ENCODE results near the gene EIF1AD. TPM values are rescaled to one million over a fixed set of nuclear protein-coding genes. Genes with fewer than 3 reads are reported as not detected.
A peak's percentile ranks its signal among the peaks of the same experiment; 100 is the strongest.
"Not testable (repeated sequence)": the region's sequence is repeated elsewhere in the genome, so short reads cannot be mapped to it uniquely, and the experiment has no call there.

EIF1AD gene
- total RNA-seq, 3 donors from 2014 or later: 31.0 to 33.1 (median 31.0) TPM

GRCh38 chr11:66011785-66012303 lies 9.9 kb upstream of the EIF1AD start, which contains the start of gene CST6:
TSS of gene CST6 (plus strand) at chr11:66012008. CDS start at chr11:66012045, 37 bp downstream.
- H3K27me3 ChIP-seq: peaks cover 0 to 6% of the 10 kb centered on the region in 2 donors
- DNase-seq (ENCODE audit: low spot score in 2 of 2): no peak
- no peaks in the 10 kb centered on the region for H3K36me3 ChIP-seq
- no peaks in the 10 kb centered on the region for H3K9me3 ChIP-seq
- TF ChIP-seq CTCF (IDR thresholded peaks at IDR 0.05) (no peak), POLR2AphosphoS5 (IDR thresholded peaks at IDR 0.05) (no peak), POLR2A (IDR thresholded peaks at IDR 0.05) (no peak)
- H3K4me1 ChIP-seq: peaks cover 0 to 9% of the 10 kb centered on the region in 2 donors
- H3K27ac ChIP-seq: peak within 1 kb of the TSS; percentile 70 to 71
- H3K4me3 ChIP-seq: peak within 1 kb of the TSS in 2 of 3 donors; percentile 38 to 68
- intact Hi-C loops (cut with DNase I; ENCODE audit: low total_unique reads): no loop called here

GRCh38 chr11:66011239-66011784 lies 9.4 kb upstream of the EIF1AD start:
- Histone ChIP-seq H3K4me3 (peak overlapping the region in 2 of 3 donors; percentile 38 to 68), H3K4me1 (peaks cover 0 to 9% of the 10 kb centered on the region in 2 donors), H3K27ac (peak overlapping the region; percentile 70 to 71), H3K27me3 (peaks cover 0 to 6% of the 10 kb centered on the region in 2 donors), H3K36me3 (no peaks in the 10 kb centered on the region), H3K9me3 (no peaks in the 10 kb centered on the region)
- DNase-seq (ENCODE audit: low spot score in 2 of 2): peak in 1 of 2 donors; percentile 87
- TF ChIP-seq CTCF (IDR thresholded peaks at IDR 0.05) (no peak), POLR2A (IDR thresholded peaks at IDR 0.05) (no peak), POLR2AphosphoS5 (IDR thresholded peaks at IDR 0.05) (no peak)
- intact Hi-C loops (cut with DNase I; ENCODE audit: low total_unique reads): no loop called here

- H3K27ac ChIP-seq; H3K27me3 ChIP-seq; H3K4me1 ChIP-seq; DNase-seq (ENCODE audit: low spot score in 2 of 2); H3K9me3 ChIP-seq; H3K4me3 ChIP-seq; H3K36me3 ChIP-seq; intact Hi-C loops (cut with DNase I; ENCODE audit: low total_unique reads): not testable (repeated sequence)
These were observed 8.1 kb upstream of the EIF1AD start for GRCh38 chr11:66010036-66010435.

GRCh38 chr11:66008468-66009101 lies 6.6 kb upstream of the EIF1AD start:
- intact Hi-C loops (cut with DNase I; ENCODE audit: low total_unique reads): no loop called here
- H3K27ac ChIP-seq: peak overlapping the region in 1 of 2 donors; percentile 52
- no peak for DNase-seq (ENCODE audit: low spot score in 2 of 2)

GRCh38 chr11:66008095-66008467 lies 6.1 kb upstream of the EIF1AD start:
- Histone ChIP-seq H3K36me3 (no peaks in the 10 kb centered on the region), H3K27ac (peak overlapping the region in 1 of 2 donors; percentile 52), H3K9me3 (no peaks in the 10 kb centered on the region), H3K4me3 (no peak overlapping the region), H3K4me1 (peaks cover 0 to 13% of the 10 kb centered on the region in 2 donors), H3K27me3 (peaks cover 0 to 4% of the 10 kb centered on the region in 2 donors)
- TF ChIP-seq POLR2AphosphoS5 (IDR thresholded peaks at IDR 0.05) (no peak), CTCF (IDR thresholded peaks at IDR 0.05) (no peak)
- DNase-seq (ENCODE audit: low spot score in 2 of 2): no peak
- intact Hi-C loops (cut with DNase I; ENCODE audit: low total_unique reads): no loop called here

More at GRCh38 chr11:66008468-66009101, 6.6 kb upstream of the EIF1AD start:
- Histone ChIP-seq H3K36me3 (no peaks in the 10 kb centered on the region), H3K27me3 (peaks cover 0 to 6% of the 10 kb centered on the region in 2 donors), H3K9me3 (no peaks in the 10 kb centered on the region), H3K4me3 (no peak overlapping the region), H3K4me1 (peaks cover 0 to 10% of the 10 kb centered on the region in 2 donors)
- TF ChIP-seq CTCF (IDR thresholded peaks at IDR 0.05) (no peak), POLR2A (IDR thresholded peaks at IDR 0.05) (no peak), POLR2AphosphoS5 (IDR thresholded peaks at IDR 0.05) (no peak)

All from breast epithelium (tissue), 4 donors.